Fibroblast of skin of abdomen (primary cell): Measurements from ENCODE around the gene MN1. TPM values are rescaled to one million over a fixed set of nuclear protein-coding genes. Genes with fewer than 3 reads are reported as not detected.

ENCODE experiments used
- DNase-seq: peaks from one replicate; pipeline ENCODE4 v3.0.0-alpha.2; 2013
- polyA plus RNA-seq, 2 experiments: library from polyadenylated mRNA; unstranded; fragments of 120-200 nt; gene quantifications; one replicate each; pipeline ENCODE4 v1.2.1, GENCODE V29; 2013; ENCODE audit not compliant: insufficient read length in 2 of 2

MN1 gene
- 62.3 TPM for polyA plus RNA-seq (2013, experiment 1 of 2; ENCODE audit: insufficient read length)
- 59.2 TPM for polyA plus RNA-seq (2013, experiment 2 of 2; ENCODE audit: insufficient read length)

GRCh38 chr22:27801616-27802345 is at the start of gene MN1:
Gene MN1, minus strand, starts transcription at chr22:27801756. Its CDS starts 1,213 bp downstream, at chr22:27800543.
- DNase-seq, result peak; percentile 71

DNA sequence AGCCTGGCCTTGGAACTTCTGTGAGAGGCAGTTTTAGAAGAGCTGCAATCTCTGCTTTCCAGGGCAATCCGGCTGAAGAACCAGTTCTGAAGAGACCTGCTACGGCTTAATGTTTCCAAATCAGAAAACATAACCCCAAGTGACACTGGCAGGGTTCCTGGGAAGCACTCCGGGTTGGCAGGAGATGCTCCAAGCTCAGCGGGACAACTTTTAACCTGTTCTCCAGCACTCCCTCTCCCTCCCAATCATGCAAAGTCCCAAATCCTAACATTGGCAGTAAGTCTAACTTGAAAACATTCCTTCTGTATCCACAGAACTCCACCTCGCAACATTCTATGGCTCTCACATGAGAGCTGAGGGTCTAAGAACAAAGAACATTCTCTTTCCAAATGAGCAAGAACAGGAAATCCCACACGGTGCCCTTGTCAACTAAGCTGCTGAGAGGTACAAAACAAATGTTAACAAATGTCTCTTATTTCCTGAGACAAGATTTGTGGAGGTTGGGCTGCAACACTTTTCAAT is 48.5 kb upstream of the MN1 start:
- no peak for DNase-seq

GRCh38 chr22:27848005-27848404 is 46.4 kb upstream of the MN1 start:
- no peak for DNase-seq

GRCh38 chr22:27846910-27847309 is 45.4 kb upstream of the MN1 start:
- no peak for DNase-seq

- no peak for DNase-seq
Measured at GRCh38 chr22:27846248-27846757, 44.7 kb upstream of the MN1 start.

DNA sequence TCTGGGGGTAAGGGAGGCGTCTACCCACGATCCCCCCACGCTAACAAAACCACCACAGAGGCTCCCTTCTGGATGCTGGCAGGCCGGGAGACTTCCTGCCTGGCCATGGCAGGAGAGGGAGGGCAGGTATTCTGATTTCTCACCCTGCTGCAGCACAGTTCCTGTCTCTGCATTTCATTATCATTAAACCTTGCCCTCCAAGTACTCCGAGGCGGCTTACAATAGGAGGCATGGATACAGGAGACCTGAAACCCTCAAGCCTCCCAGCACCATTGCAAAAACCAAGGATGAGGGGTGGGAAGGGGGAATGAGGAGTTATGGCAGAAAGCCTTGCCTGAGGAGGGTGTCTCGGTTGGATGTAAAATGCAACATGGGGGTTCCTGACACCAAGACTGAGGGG is 44.1 kb upstream of the MN1 start:
- no peak for DNase-seq

- no peak for DNase-seq
Measured at GRCh38 chr22:27844656-27845591, 43.4 kb upstream of the MN1 start.

DNA sequence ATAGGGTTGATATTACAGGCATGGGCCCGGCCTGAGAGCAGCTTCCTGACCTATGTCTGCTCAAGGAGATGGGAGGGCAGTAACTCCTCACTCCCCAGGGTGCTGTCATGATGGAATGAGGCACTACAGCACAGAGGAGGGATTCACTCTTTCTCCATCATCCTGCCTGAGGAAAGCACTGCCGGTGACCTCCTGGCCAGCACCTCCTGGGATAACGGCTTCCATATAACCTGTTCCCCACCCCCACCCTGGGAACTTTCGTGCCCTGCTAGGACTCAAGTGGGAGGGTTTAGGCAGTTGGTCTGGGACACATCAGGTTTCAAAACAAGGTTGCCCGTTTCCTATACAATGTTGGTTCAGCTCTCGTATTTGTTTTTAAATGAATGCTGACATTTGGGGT is 42.7 kb upstream of the MN1 start:
- DNase-seq, result no peak

DNA sequence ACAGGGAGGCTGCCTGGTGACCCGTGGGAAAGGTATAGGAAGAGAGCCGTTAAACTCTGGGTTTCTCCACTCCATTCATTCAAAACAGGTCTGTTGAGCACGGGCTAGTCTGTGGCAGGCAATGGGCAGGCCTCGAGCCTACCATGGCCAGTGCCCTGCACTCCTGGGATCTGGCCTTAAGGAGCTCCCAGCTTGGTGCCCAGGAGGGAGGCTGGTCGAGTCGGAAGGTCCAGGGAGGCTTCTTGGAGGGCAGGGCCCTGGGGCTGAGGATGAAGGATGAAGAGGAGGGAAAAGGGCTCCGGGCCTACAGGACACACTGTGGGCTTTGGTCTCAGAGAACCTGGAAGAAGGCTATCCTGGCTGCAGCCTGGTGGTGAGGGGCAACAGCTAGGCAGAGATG is 41.9 kb upstream of the MN1 start:
- DNase-seq, result no peak

DNA sequence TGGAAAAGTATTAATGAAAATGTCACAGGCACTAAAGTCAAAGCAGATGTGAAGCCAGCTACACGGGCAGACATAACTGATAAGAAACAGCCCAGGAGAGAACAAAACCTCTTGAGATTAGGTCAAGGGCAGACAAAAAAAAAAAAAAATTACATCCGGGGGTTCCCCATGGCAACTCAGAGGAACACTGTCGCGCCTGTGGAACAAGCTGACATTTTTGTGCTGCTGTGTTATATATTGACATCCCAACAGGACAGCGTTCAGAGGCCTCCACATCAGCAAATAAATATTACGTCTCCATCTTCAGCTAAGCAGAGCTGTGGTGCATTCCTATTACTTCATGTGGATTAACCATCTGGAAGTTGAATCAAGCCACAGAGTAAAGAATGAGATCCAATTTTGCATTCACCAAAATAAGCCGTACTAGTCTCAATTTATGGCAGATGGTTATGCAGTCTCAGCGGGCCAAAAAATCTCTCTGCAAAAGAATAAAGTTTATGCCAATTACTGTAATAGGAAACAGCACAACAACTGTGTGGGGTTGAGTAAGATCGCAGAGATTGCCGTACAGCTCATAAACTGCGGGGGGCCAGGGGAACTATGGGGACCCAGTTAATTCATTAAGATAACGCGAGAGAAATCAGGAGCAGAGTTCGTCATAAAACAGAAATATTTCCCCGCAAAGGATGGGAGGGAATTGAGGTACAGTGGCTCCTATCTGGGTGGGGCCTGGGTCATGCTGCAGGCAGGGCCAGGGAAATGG is 41.3 kb upstream of the MN1 start:
- peak; percentile 79 for DNase-seq

DNA sequence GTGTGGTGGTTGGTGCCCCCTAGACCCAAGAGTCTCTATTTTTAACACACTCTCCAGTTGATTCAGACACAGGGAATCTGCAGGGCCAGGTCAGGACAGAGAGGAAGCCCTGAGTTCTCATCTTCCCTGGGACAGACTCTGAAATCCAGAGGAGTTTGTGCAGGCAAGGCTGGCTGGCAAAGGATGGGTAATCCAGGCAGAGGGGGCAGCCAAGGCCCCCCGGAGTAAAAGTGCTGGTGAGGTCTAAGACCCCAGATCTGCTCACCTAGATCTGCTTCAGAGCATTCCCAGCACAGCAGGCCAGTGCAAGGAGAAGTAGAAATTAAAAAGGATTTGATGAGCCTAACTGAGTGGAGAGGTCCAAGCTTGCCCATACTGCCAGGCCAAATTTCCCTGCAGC is 40.6 kb upstream of the MN1 start:
- no peak for DNase-seq

- no peak for DNase-seq
Measured at GRCh38 chr22:27840436-27840835, 38.9 kb upstream of the MN1 start.

GRCh38 chr22:27839057-27839660 is 37.6 kb upstream of the MN1 start:
- DNase-seq, result no peak

- DNase-seq, result peak; percentile 92
Measured at GRCh38 chr22:27836181-27836580, 34.6 kb upstream of the MN1 start.

- DNase-seq, result peak; percentile 74
Measured at GRCh38 chr22:27835446-27835845, 33.9 kb upstream of the MN1 start.

- no peak for DNase-seq
Measured at GRCh38 chr22:27834364-27835185, 33.0 kb upstream of the MN1 start.

DNA sequence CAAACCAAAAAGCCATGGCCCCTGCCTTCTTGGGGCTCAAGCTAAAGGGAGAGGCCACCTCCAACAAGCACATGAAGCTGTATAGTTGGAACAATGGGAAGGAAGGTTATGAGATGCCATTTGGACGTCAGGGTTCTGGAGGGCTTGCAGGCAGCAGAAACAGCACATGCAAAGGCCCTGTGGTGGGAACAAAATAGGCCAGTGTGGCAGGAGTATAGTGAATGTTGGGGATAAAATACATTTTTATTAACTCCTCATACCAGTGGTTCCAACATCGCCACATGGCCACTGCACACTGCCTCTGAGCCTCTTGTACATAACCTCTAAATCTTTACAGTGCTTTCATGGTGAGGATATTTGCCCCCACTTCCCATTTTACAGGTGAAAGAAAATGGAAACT is 32.2 kb upstream of the MN1 start:
- no peak for DNase-seq

DNA sequence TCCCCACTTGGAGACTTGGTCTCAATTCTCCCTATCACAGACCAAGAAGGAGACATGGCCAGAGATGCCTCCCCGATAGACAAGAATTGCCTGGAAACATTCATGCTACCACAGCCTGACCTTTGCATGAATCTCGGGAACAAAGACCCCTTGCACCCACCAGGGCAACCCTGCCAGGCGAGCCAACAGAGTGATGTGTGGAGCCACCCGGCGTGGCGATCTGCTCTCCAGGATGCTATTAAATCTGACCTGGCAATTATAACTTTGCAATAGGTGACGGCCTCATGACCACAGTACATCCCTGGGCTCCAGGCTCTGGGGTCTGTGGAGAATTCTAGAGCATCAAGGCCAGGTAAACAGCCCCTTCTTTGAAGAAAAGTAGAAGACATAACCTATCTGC is 31.1 kb upstream of the MN1 start:
- no peak for DNase-seq

- DNase-seq, result no peak
Measured at GRCh38 chr22:27829620-27830019, 28.1 kb upstream of the MN1 start.

DNA sequence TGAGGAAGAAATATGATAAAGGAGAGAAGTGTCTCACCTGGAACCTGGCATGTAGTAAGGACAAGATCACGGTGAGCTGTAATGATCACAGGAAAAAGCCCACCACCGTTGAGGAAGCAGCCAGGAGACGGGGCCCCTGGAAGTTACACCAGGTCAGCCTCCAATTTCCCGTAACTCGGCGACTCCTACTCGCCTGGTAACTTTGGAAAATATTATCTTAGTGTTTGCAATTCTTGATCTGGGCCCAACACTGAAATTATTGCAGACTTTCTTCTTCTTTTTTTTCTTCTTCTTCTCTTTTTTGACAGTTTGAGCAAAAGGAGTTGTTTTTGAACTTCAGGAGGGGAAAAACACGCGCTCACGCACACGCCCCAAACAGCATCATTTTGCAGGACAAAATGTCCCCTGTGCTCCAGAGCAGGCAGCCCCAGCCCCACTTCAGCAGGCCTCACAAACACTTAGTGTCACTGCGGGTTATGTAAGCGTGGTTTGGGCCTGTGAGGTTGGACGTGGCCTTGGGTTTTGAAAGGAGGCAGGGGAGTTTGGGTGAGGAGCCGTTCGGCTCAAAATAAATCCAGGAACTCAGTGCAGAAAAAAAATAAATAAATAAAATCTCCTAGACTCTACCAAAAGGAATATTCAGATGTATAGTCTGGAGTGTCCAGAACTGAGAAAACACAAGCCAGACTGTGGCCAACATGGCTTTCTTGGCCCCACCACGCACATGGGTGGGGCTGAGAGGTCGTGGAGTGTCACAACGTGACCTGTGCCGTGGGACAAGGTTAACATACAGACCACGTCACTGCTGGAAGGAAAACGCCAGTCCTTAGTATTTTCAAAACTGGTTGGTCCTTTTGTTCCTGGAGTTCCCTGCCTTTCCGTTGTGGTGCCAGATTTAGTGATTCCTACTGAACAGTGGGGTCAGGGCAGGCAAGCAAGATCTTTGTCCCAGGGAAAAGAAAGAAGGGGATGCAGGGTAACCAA is 26.3 kb upstream of the MN1 start:
- DNase-seq, result no peak
